ENCODE results near the gene TMEM107.

TMEM107 gene

GRCh38 chr17:8153957-8154607 lies 22.1 kb downstream of the TMEM107 start:
- Mint-ChIP-seq H3K4me3 (no peak overlapping the region), H3K36me3 (ENCODE audit: insufficient read depth) (peaks cover 13% of the 10 kb centered on the region), H3K4me1 (ENCODE audit: low read depth in 2 of 2) (peaks cover 22 to 50% of the 10 kb centered on the region in 2 donors), H3K9me3 (no peaks in the 10 kb centered on the region), H3K27me3 (no peaks in the 10 kb centered on the region), H3K27ac (no peak overlapping the region)
- ATAC-seq (replicated peaks) = peak; percentile 8
- peak; percentile 94 to 96 (median 95) for DNase-seq

- peaks cover 18 to 47% of the 10 kb centered on the region in 2 donors for H3K4me1 Mint-ChIP-seq (ENCODE audit: low read depth in 2 of 2)
- no peak overlapping the region for H3K4me3 Mint-ChIP-seq
- ATAC-seq (replicated peaks) = no peak
- H3K27ac Mint-ChIP-seq = no peak overlapping the region
- no peak for DNase-seq
- no peaks in the 10 kb centered on the region for H3K27me3 Mint-ChIP-seq
- peaks cover 8% of the 10 kb centered on the region for H3K36me3 Mint-ChIP-seq (ENCODE audit: insufficient read depth)
- no peaks in the 10 kb centered on the region for H3K9me3 Mint-ChIP-seq
Measured at GRCh38 chr17:8153525-8153956, 22.6 kb downstream of the TMEM107 start.

- H3K36me3 Mint-ChIP-seq (ENCODE audit: insufficient read depth) = peaks cover 3% of the 10 kb centered on the region
- H3K4me3 Mint-ChIP-seq = no peak overlapping the region
- H3K27me3 Mint-ChIP-seq = no peaks in the 10 kb centered on the region
- peaks cover 14 to 45% of the 10 kb centered on the region in 2 donors for H3K4me1 Mint-ChIP-seq (ENCODE audit: low read depth in 2 of 2)
- peak in 1 of 3 experiments; percentile 10 for DNase-seq
- H3K27ac Mint-ChIP-seq = no peak overlapping the region
- no peaks in the 10 kb centered on the region for H3K9me3 Mint-ChIP-seq
- ATAC-seq (replicated peaks) = no peak
Measured at GRCh38 chr17:8153031-8153451, 23.1 kb downstream of the TMEM107 start.

GRCh38 chr17:8152112-8152775 lies 23.9 kb downstream of the TMEM107 start, which contains the start of gene PER1:
Gene PER1 (minus strand): TSS chr17:8152404. CDS start chr17:8150706, 1,698 bp downstream.
- Mint-ChIP-seq H3K4me1 (ENCODE audit: low read depth in 2 of 2) (peaks cover 14 to 49% of the 10 kb centered on the region in 2 donors), H3K36me3 (ENCODE audit: insufficient read depth) (no peaks in the 10 kb centered on the region), H3K4me3 (no peak within 1 kb of the TSS), H3K27ac (no peak within 1 kb of the TSS), H3K9me3 (no peaks in the 10 kb centered on the region), H3K27me3 (no peaks in the 10 kb centered on the region)
- ATAC-seq (replicated peaks) (peak; percentile 16), DNase-seq (peak; percentile 72 to 88 (median 86))

GRCh38 chr17:8151641-8152111 lies 24.5 kb downstream of the TMEM107 start:
- Mint-ChIP-seq H3K9me3 (no peaks in the 10 kb centered on the region), H3K4me1 (ENCODE audit: low read depth in 2 of 2) (peaks cover 17 to 53% of the 10 kb centered on the region in 2 donors), H3K27me3 (no peaks in the 10 kb centered on the region), H3K4me3 (no peak overlapping the region), H3K27ac (no peak overlapping the region), H3K36me3 (ENCODE audit: insufficient read depth) (no peaks in the 10 kb centered on the region)
- DNase-seq (peak in 2 of 3 experiments; percentile 39 to 60), ATAC-seq (replicated peaks) (no peak)

GRCh38 chr17:8151120-8151640 lies 25.0 kb downstream of the TMEM107 start:
- Mint-ChIP-seq H3K27ac (no peak overlapping the region), H3K9me3 (no peaks in the 10 kb centered on the region), H3K36me3 (ENCODE audit: insufficient read depth) (no peaks in the 10 kb centered on the region), H3K4me1 (ENCODE audit: low read depth in 2 of 2) (peaks cover 19 to 54% of the 10 kb centered on the region in 2 donors), H3K27me3 (no peaks in the 10 kb centered on the region), H3K4me3 (no peak overlapping the region)
- ATAC-seq (replicated peaks) = peak; percentile 49
- peak; percentile 90 to 93 (median 92) for DNase-seq

- Mint-ChIP-seq H3K4me3 (no peak overlapping the region), H3K4me1 (ENCODE audit: low read depth in 2 of 2) (peaks cover 19 to 57% of the 10 kb centered on the region in 2 donors), H3K27ac (no peak overlapping the region), H3K27me3 (no peaks in the 10 kb centered on the region), H3K9me3 (no peaks in the 10 kb centered on the region), H3K36me3 (ENCODE audit: insufficient read depth) (no peaks in the 10 kb centered on the region)
- no peak for ATAC-seq (replicated peaks)
- peak in 1 of 3 experiments; percentile 12 for DNase-seq
Measured at GRCh38 chr17:8150194-8151119, 25.7 kb downstream of the TMEM107 start.

- H3K36me3 Mint-ChIP-seq (ENCODE audit: insufficient read depth) = no peaks in the 10 kb centered on the region
- H3K9me3 Mint-ChIP-seq = no peaks in the 10 kb centered on the region
- H3K27ac Mint-ChIP-seq = no peak overlapping the region
Measured at GRCh38 chr17:8149419-8150193, 26.6 kb downstream of the TMEM107 start.

GRCh38 chr17:8148560-8148959 lies 27.6 kb downstream of the TMEM107 start:
- no peaks in the 10 kb centered on the region for H3K27me3 Mint-ChIP-seq
- H3K9me3 Mint-ChIP-seq = no peaks in the 10 kb centered on the region
- no peak for ATAC-seq (replicated peaks)
- peaks cover 19 to 59% of the 10 kb centered on the region in 2 donors for H3K4me1 Mint-ChIP-seq (ENCODE audit: low read depth in 2 of 2)
- H3K27ac Mint-ChIP-seq = no peak overlapping the region
- peak in 1 of 3 experiments; percentile 8 for DNase-seq
- no peaks in the 10 kb centered on the region for H3K36me3 Mint-ChIP-seq (ENCODE audit: insufficient read depth)
- H3K4me3 Mint-ChIP-seq = peak overlapping the region in 1 of 2 donors; percentile 58

More at GRCh38 chr17:8149419-8150193, 26.6 kb downstream of the TMEM107 start:
- Mint-ChIP-seq H3K27me3 (no peaks in the 10 kb centered on the region), H3K4me1 (ENCODE audit: low read depth in 2 of 2) (peaks cover 19 to 57% of the 10 kb centered on the region in 2 donors), H3K4me3 (no peak overlapping the region)
- ATAC-seq (replicated peaks) = no peak
- no peak for DNase-seq

GRCh38 chr17:8147805-8148404 lies 28.3 kb downstream of the TMEM107 start:
- Mint-ChIP-seq H3K4me1 (ENCODE audit: low read depth in 2 of 2) (peaks cover 19 to 52% of the 10 kb centered on the region in 2 donors), H3K4me3 (peak overlapping the region in 1 of 2 donors; percentile 74), H3K27ac (peak overlapping the region in 1 of 2 donors; percentile 79), H3K27me3 (no peaks in the 10 kb centered on the region), H3K9me3 (no peaks in the 10 kb centered on the region), H3K36me3 (ENCODE audit: insufficient read depth) (no peaks in the 10 kb centered on the region)
- ATAC-seq (replicated peaks) (no peak), DNase-seq (no peak)

- Mint-ChIP-seq H3K27me3 (no peaks in the 10 kb centered on the region), H3K27ac (peak overlapping the region in 1 of 2 donors; percentile 84), H3K4me1 (ENCODE audit: low read depth in 2 of 2) (peaks cover 19 to 46% of the 10 kb centered on the region in 2 donors), H3K36me3 (ENCODE audit: insufficient read depth) (no peaks in the 10 kb centered on the region), H3K9me3 (no peaks in the 10 kb centered on the region), H3K4me3 (peak overlapping the region in 1 of 2 donors; percentile 74)
- ATAC-seq (replicated peaks) (no peak), DNase-seq (no peak)
Measured at GRCh38 chr17:8147141-8147804, 28.9 kb downstream of the TMEM107 start.
